ENCODE measurements around the gene PCGF5.
"Not testable (repeated sequence)": the region's sequence is repeated elsewhere in the genome, so short reads cannot be mapped to it uniquely, and the experiment has no call there.

Gene PCGF5

GRCh38 chr10:91312382-91312733, 91.9 kb downstream of the PCGF5 start:
- H3K27me3 ChIP-seq (ENCODE audit: control insufficient read depth in 1 of 2, insufficient read depth in 2 of 2, low read length in 2 of 2): no peaks in the 10 kb centered on the region
- H3K9me3 ChIP-seq (ENCODE audit: low read length): no peaks in the 10 kb centered on the region
- no peak overlapping the region for H3K4me3 ChIP-seq (ENCODE audit: low read depth in 1 of 2, low read length in 2 of 2)
- H3K36me3 ChIP-seq (ENCODE audit: insufficient read depth, low read length): no peaks in the 10 kb centered on the region
- no peak overlapping the region for H3K9ac ChIP-seq (ENCODE audit: low read length)
- no peaks in the 10 kb centered on the region for H3K4me1 ChIP-seq (ENCODE audit: insufficient read depth, low read length)
- no peak overlapping the region for H3K27ac ChIP-seq (ENCODE audit: low read depth, low read length)

GRCh38 chr10:91313796-91314485, 93.5 kb downstream of the PCGF5 start:
- Histone ChIP-seq H3K27ac (ENCODE audit: low read depth, low read length) (no peak overlapping the region), H3K36me3 (ENCODE audit: insufficient read depth, low read length) (no peaks in the 10 kb centered on the region), H3K4me1 (ENCODE audit: insufficient read depth, low read length) (no peaks in the 10 kb centered on the region), H3K4me3 (ENCODE audit: low read depth in 1 of 2, low read length in 2 of 2) (no peak overlapping the region), H3K9ac (ENCODE audit: low read length) (no peak overlapping the region), H3K27me3 (ENCODE audit: control insufficient read depth in 1 of 2, insufficient read depth in 2 of 2, low read length in 2 of 2) (no peaks in the 10 kb centered on the region), H3K9me3 (ENCODE audit: low read length) (no peaks in the 10 kb centered on the region)

- no peaks in the 10 kb centered on the region for H3K27me3 ChIP-seq (ENCODE audit: control insufficient read depth in 1 of 2, insufficient read depth in 2 of 2, low read length in 2 of 2)
- H3K9ac ChIP-seq (ENCODE audit: low read length): no peak overlapping the region
- H3K4me3 ChIP-seq (ENCODE audit: low read depth in 1 of 2, low read length in 2 of 2): no peak overlapping the region
- no peak overlapping the region for H3K27ac ChIP-seq (ENCODE audit: low read depth, low read length)
- no peaks in the 10 kb centered on the region for H3K9me3 ChIP-seq (ENCODE audit: low read length)
- no peaks in the 10 kb centered on the region for H3K36me3 ChIP-seq (ENCODE audit: insufficient read depth, low read length)
- no peaks in the 10 kb centered on the region for H3K4me1 ChIP-seq (ENCODE audit: insufficient read depth, low read length)
These were observed 96.0 kb downstream of the PCGF5 start for GRCh38 chr10:91316486-91316885.

- H3K27me3 ChIP-seq (ENCODE audit: control insufficient read depth in 1 of 2, insufficient read depth in 2 of 2, low read length in 2 of 2): no peaks in the 10 kb centered on the region
- no peak overlapping the region for H3K4me3 ChIP-seq (ENCODE audit: low read depth in 1 of 2, low read length in 2 of 2)
- H3K27ac ChIP-seq (ENCODE audit: low read depth, low read length): no peak overlapping the region
- H3K4me1 ChIP-seq (ENCODE audit: insufficient read depth, low read length): no peaks in the 10 kb centered on the region
- H3K36me3 ChIP-seq (ENCODE audit: insufficient read depth, low read length): no peaks in the 10 kb centered on the region
- no peak overlapping the region for H3K9ac ChIP-seq (ENCODE audit: low read length)
- no peaks in the 10 kb centered on the region for H3K9me3 ChIP-seq (ENCODE audit: low read length)
These were observed 97.1 kb downstream of the PCGF5 start for GRCh38 chr10:91317541-91317940.

GRCh38 chr10:91319336-91319735, 98.9 kb downstream of the PCGF5 start:
- no peaks in the 10 kb centered on the region for H3K36me3 ChIP-seq (ENCODE audit: insufficient read depth, low read length)
- no peaks in the 10 kb centered on the region for H3K27me3 ChIP-seq (ENCODE audit: control insufficient read depth in 1 of 2, insufficient read depth in 2 of 2, low read length in 2 of 2)
- H3K27ac ChIP-seq (ENCODE audit: low read depth, low read length): no peak overlapping the region
- no peak overlapping the region for H3K4me3 ChIP-seq (ENCODE audit: low read depth in 1 of 2, low read length in 2 of 2)
- H3K4me1 ChIP-seq (ENCODE audit: insufficient read depth, low read length): no peaks in the 10 kb centered on the region
- H3K9ac ChIP-seq (ENCODE audit: low read length): no peak overlapping the region
- H3K9me3 ChIP-seq (ENCODE audit: low read length): no peaks in the 10 kb centered on the region

GRCh38 chr10:91323293-91323905, 102.9 kb downstream of the PCGF5 start:
- not testable (repeated sequence) for H3K27me3 ChIP-seq (ENCODE audit: control insufficient read depth in 1 of 2, insufficient read depth in 2 of 2, low read length in 2 of 2); H3K27ac ChIP-seq (ENCODE audit: low read depth, low read length); H3K36me3 ChIP-seq (ENCODE audit: insufficient read depth, low read length); H3K4me1 ChIP-seq (ENCODE audit: insufficient read depth, low read length); H3K9me3 ChIP-seq (ENCODE audit: low read length); H3K4me3 ChIP-seq (ENCODE audit: low read depth in 1 of 2, low read length in 2 of 2); H3K9ac ChIP-seq (ENCODE audit: low read length)

- Histone ChIP-seq H3K36me3 (ENCODE audit: insufficient read depth, low read length) (no peaks in the 10 kb centered on the region), H3K27me3 (ENCODE audit: control insufficient read depth in 1 of 2, insufficient read depth in 2 of 2, low read length in 2 of 2) (no peaks in the 10 kb centered on the region), H3K4me1 (ENCODE audit: insufficient read depth, low read length) (no peaks in the 10 kb centered on the region), H3K27ac (ENCODE audit: low read depth, low read length) (no peak overlapping the region), H3K9me3 (ENCODE audit: low read length) (no peaks in the 10 kb centered on the region), H3K4me3 (ENCODE audit: low read depth in 1 of 2, low read length in 2 of 2) (no peak overlapping the region), H3K9ac (ENCODE audit: low read length) (no peak overlapping the region)
These were observed 108.0 kb downstream of the PCGF5 start for GRCh38 chr10:91328320-91328984.

Measured in muscle layer of colon (tissue), 2 donors.